GM23338 (cell line): ENCODE measurements around the gene P2RX4.
"Not testable (repeated sequence)": the region's sequence is repeated elsewhere in the genome, so short reads cannot be mapped to it uniquely, and the experiment has no call there.

Experiments used
- CTCF ChIP-seq, 2 experiments: fragments of 200-600 bp in 1 of 2; sonication (generic) in 1 of 2; conservative IDR thresholded peaks; 2 replicates each; pipeline versions ENCODE4 v1.5.1 to v1.6.1; 2016 to 2017; ENCODE audit warnings: antibody characterized with exemption in 2 of 2, low read depth in 2 of 2, mild to moderate bottlenecking in 2 of 2, moderate library complexity in 1 of 2
- POLR2AphosphoS5 ChIP-seq: IDR thresholded peaks from 2 replicates; pipeline ENCODE4 v1.6.1; 2016; ENCODE audit warnings: antibody characterized with exemption, low read depth
- STAT1 ChIP-seq: IDR thresholded peaks from one replicate; pipeline ENCODE4 v1.6.1; 2016; ENCODE audit warnings: antibody characterized with exemption; ENCODE audit not compliant: unreplicated experiment

- not testable (repeated sequence) for TF ChIP-seq CTCF (conservative IDR thresholded peaks at IDR 0.05; ENCODE audit: low read depth in 2 of 2); STAT1; POLR2AphosphoS5
Measured at GRCh38 chr12:121208571-121208970, 1.4 kb upstream of the P2RX4 start.
